Naive thymus-derived CD8-positive, alpha-beta T cell (primary cell): ENCODE measurements around the gene APOC1. TPM values are rescaled to one million over a fixed set of nuclear protein-coding genes. Genes with fewer than 3 reads are reported as not detected.
"Not testable (repeated sequence)": the region's sequence is repeated elsewhere in the genome, so short reads cannot be mapped to it uniquely, and the experiment has no call there.

Experiments
- ATAC-seq, 2 donors: fragments of 150-1000 bp; cut with Tn5 transposase in 1 of 2; sonication (Bioruptor Pico), chemical (Tn5 transposase) in 1 of 2; 1 replicate in 1 of 2; 2 replicates in 1 of 2; pipeline ENCODE4 v1.10.0; 2021; ENCODE audit warnings: mild to moderate bottlenecking in 2 of 2, moderate library complexity in 2 of 2
- POLR2A ChIA-PET: fragments of 350-600 bp; sonication (Branson Sonifier 250); formaldehyde crosslinking; loops from one replicate; lab custom pipeline; 2021; ENCODE audit warnings: antibody characterized with exemption; lab: Charles Lee
- DNase-seq, 10 donors: peaks; one replicate each; pipeline versions ENCODE4 v3.0.0 to v3.0.0-alpha.2; 2020 to 2022
- H3K27ac Mint-ChIP-seq, 10 donors: one replicate each; pipeline ENCODE4 v1.8.0; 2020 to 2022; ENCODE audit warnings: mild to moderate bottlenecking in 10 of 10, mixed read lengths in 10 of 10, moderate library complexity in 4 of 10, inconsistent platforms in 1 of 10
- H3K27me3 Mint-ChIP-seq, 5 donors: one replicate each; pipeline ENCODE4 v1.8.0; 2021 to 2022; ENCODE audit warnings: mixed read lengths in 5 of 5
- H3K36me3 Mint-ChIP-seq, 3 donors: one replicate each; pipeline ENCODE4 v1.8.0; 2020 to 2022; ENCODE audit warnings: mixed read lengths in 3 of 3, mild to moderate bottlenecking in 2 of 3, inconsistent platforms in 1 of 3
- H3K4me1 Mint-ChIP-seq, 4 donors: one replicate each; pipeline ENCODE4 v1.8.0; 2021 to 2022; ENCODE audit warnings: mixed read lengths in 4 of 4
- H3K4me3 Mint-ChIP-seq, 10 donors: one replicate each; pipeline ENCODE4 v1.8.0; 2020 to 2022; ENCODE audit warnings: mild to moderate bottlenecking in 10 of 10, mixed read lengths in 10 of 10, moderate library complexity in 6 of 10, inconsistent platforms in 1 of 10
- H3K9me3 Mint-ChIP-seq, 9 donors: one replicate each; pipeline ENCODE4 v1.8.0; 2020 to 2022; ENCODE audit warnings: mixed read lengths in 9 of 9, mild to moderate bottlenecking in 3 of 9, inconsistent platforms in 1 of 9, moderate library complexity in 1 of 9
- polyA plus RNA-seq, 3 donors: library from polyadenylated mRNA; unstranded; fragments of 300-500 nt; fragmentation: Illumina TruSeq; gene quantifications; one replicate each; pipeline ENCODE4 v1.2.3, GENCODE V29; 2021
- total RNA-seq, 8 experiments: library from RNA in 2 of 8; stranded (reverse) in 2 of 8; gene quantifications; one replicate each; pipeline ENCODE4 v1.2.3 and lab custom pipeline; 2021 to 2026

Gene APOC1
- total and polyA plus RNA-seq, 5 experiments from 2014 or later = 1.4 TPM; not detected in 4

GRCh38 chr19:44879309-44880065 lies 34.9 kb upstream of the APOC1 start:
- peaks cover 0 to 3% (median 0%) of the 10 kb centered on the region in 5 donors for H3K27me3 Mint-ChIP-seq
- POLR2A ChIA-PET = no interaction called here

GRCh38 chr19:44882063-44882462 lies 32.3 kb upstream of the APOC1 start:
- Mint-ChIP-seq H3K27ac (peak overlapping the region in 1 of 10 donors; percentile 77), H3K27me3 (peaks cover 0 to 3% (median 0%) of the 10 kb centered on the region in 5 donors), H3K9me3 (no peaks in the 10 kb centered on the region), H3K4me1 (peaks cover 3 to 5% (median 4%) of the 10 kb centered on the region in 4 donors), H3K4me3 (no peak overlapping the region), H3K36me3 (no peaks in the 10 kb centered on the region)
- POLR2A ChIA-PET = no interaction called here
- DNase-seq = no peak
- no peak for ATAC-seq

More at GRCh38 chr19:44879309-44880065, 34.9 kb upstream of the APOC1 start:
- no peak for DNase-seq
- ATAC-seq = no peak
- no peak overlapping the region for H3K27ac Mint-ChIP-seq
- no peaks in the 10 kb centered on the region for H3K9me3 Mint-ChIP-seq
- H3K36me3 Mint-ChIP-seq = no peaks in the 10 kb centered on the region
- H3K4me3 Mint-ChIP-seq = no peak overlapping the region
- H3K4me1 Mint-ChIP-seq = peaks cover 9 to 16% (median 12%) of the 10 kb centered on the region in 4 donors

- H3K4me1 Mint-ChIP-seq, DNase-seq, H3K4me3 Mint-ChIP-seq, ATAC-seq, H3K9me3 Mint-ChIP-seq, H3K36me3 Mint-ChIP-seq, H3K27ac Mint-ChIP-seq, POLR2A ChIA-PET, H3K27me3 Mint-ChIP-seq: not testable (repeated sequence)
These were observed 31.6 kb upstream of the APOC1 start for GRCh38 chr19:44882619-44883397.

GRCh38 chr19:44883922-44884321 lies 30.5 kb upstream of the APOC1 start:
- Mint-ChIP-seq H3K4me3 (no peak overlapping the region), H3K4me1 (peaks cover 0 to 3% (median under 1%) of the 10 kb centered on the region in 4 donors), H3K36me3 (no peaks in the 10 kb centered on the region), H3K27ac (no peak overlapping the region), H3K9me3 (no peaks in the 10 kb centered on the region), H3K27me3 (peaks cover 0 to 3% (median 0%) of the 10 kb centered on the region in 5 donors)
- POLR2A ChIA-PET = no interaction called here
- ATAC-seq (no peak), DNase-seq (no peak)

GRCh38 chr19:44884566-44884965 lies 29.8 kb upstream of the APOC1 start:
- Mint-ChIP-seq H3K4me3 (no peak overlapping the region), H3K27me3 (peaks cover 0 to 3% (median 0%) of the 10 kb centered on the region in 5 donors), H3K9me3 (no peaks in the 10 kb centered on the region), H3K27ac (peak overlapping the region in 2 of 10 donors; percentile 14 to 38), H3K4me1 (peaks cover 3 to 7% (median 5%) of the 10 kb centered on the region in 4 donors), H3K36me3 (no peaks in the 10 kb centered on the region)
- POLR2A ChIA-PET = no interaction called here
- ATAC-seq (no peak), DNase-seq (no peak)

GRCh38 chr19:44886141-44886540 lies 28.3 kb upstream of the APOC1 start:
- ATAC-seq (no peak), DNase-seq (no peak)
- Mint-ChIP-seq H3K9me3 (no peaks in the 10 kb centered on the region), H3K27me3 (no peaks in the 10 kb centered on the region), H3K36me3 (peaks cover 0 to 2% (median 0%) of the 10 kb centered on the region in 3 donors), H3K27ac (peak overlapping the region in 1 of 10 donors; percentile 67), H3K4me1 (peaks cover 9 to 14% (median 13%) of the 10 kb centered on the region in 4 donors), H3K4me3 (no peak overlapping the region)
- POLR2A ChIA-PET = no interaction called here

- Mint-ChIP-seq H3K36me3 (peaks cover 0 to 4% (median 0%) of the 10 kb centered on the region in 3 donors), H3K4me3 (peak overlapping the region in 1 of 10 donors; percentile 11), H3K27me3 (no peaks in the 10 kb centered on the region), H3K4me1 (peaks cover 16 to 27% (median 24%) of the 10 kb centered on the region in 4 donors), H3K9me3 (no peaks in the 10 kb centered on the region), H3K27ac (peak overlapping the region in 2 of 10 donors; percentile 31 to 53)
- ATAC-seq (no peak), DNase-seq (no peak)
- POLR2A ChIA-PET = interaction anchor here (0.6 kb wide), 1 partner anchor 1278 kb away, joined by 3 read pairs; no protein-coding TSS in a partner anchor
These were observed 26.8 kb upstream of the APOC1 start for GRCh38 chr19:44887648-44888047.

GRCh38 chr19:44888335-44888734 lies 26.1 kb upstream of the APOC1 start:
- H3K4me1 Mint-ChIP-seq = peaks cover 19 to 34% (median 30%) of the 10 kb centered on the region in 4 donors
- H3K36me3 Mint-ChIP-seq, H3K9me3 Mint-ChIP-seq, DNase-seq, POLR2A ChIA-PET, ATAC-seq, H3K27me3 Mint-ChIP-seq, H3K27ac Mint-ChIP-seq: not testable (repeated sequence)
- H3K4me3 Mint-ChIP-seq = peak overlapping the region in 3 of 10 donors; percentile 30 to 69 (median 45)

GRCh38 chr19:44889830-44890365 lies 24.5 kb upstream of the APOC1 start:
- DNase-seq = no peak
- POLR2A ChIA-PET = interaction anchor here (0.6 to 1.7 kb wide), 5 partner anchors 8 to 263 kb away, joined by 3 to 10 read pairs (median 4); partner anchors contain the start of genes APOE and CLPTM1

GRCh38 chr19:44890366-44891015 lies 23.9 kb upstream of the APOC1 start:
- peak; percentile 82 to 84 for ATAC-seq
- Mint-ChIP-seq H3K36me3 (peaks cover 0 to 30% (median 9%) of the 10 kb centered on the region in 3 donors), H3K27ac (peak overlapping the region; percentile 86 to 97 (median 96)), H3K4me1 (peaks cover 22 to 42% (median 32%) of the 10 kb centered on the region in 4 donors), H3K9me3 (no peaks in the 10 kb centered on the region), H3K4me3 (peak overlapping the region; percentile 80 to 93 (median 90)), H3K27me3 (no peaks in the 10 kb centered on the region)
- peak in 8 of 10 donors; percentile 98 to 100 (median 100) for DNase-seq
- POLR2A ChIA-PET = interaction anchor here (0.6 to 1.7 kb wide), 6 partner anchors 8 to 263 kb away, joined by 3 to 10 read pairs (median 4); partner anchors contain the start of genes APOE and CLPTM1

More at GRCh38 chr19:44889830-44890365, 24.5 kb upstream of the APOC1 start:
- Mint-ChIP-seq H3K27me3 (no peaks in the 10 kb centered on the region), H3K9me3 (no peaks in the 10 kb centered on the region), H3K4me3 (peak overlapping the region; percentile 80 to 93 (median 90)), H3K36me3 (peaks cover 0 to 25% (median 6%) of the 10 kb centered on the region in 3 donors), H3K4me1 (peaks cover 20 to 38% (median 30%) of the 10 kb centered on the region in 4 donors), H3K27ac (peak overlapping the region; percentile 86 to 97 (median 96))
- no peak for ATAC-seq

- POLR2A ChIA-PET = interaction anchor here (0.7 to 1.7 kb wide), 5 partner anchors 10 to 262 kb away, joined by 3 to 10 read pairs (median 4); partner anchors contain the start of genes APOE and CLPTM1
- Mint-ChIP-seq H3K4me1 (peaks cover 26 to 42% (median 34%) of the 10 kb centered on the region in 4 donors), H3K9me3 (no peaks in the 10 kb centered on the region), H3K27ac (peak within 1 kb of the TSS; percentile 86 to 97 (median 96)), H3K36me3 (peaks cover 0 to 38% (median 12%) of the 10 kb centered on the region in 3 donors), H3K4me3 (peak within 1 kb of the TSS; percentile 82 to 93 (median 91)), H3K27me3 (no peaks in the 10 kb centered on the region)
- DNase-seq (peak in 2 of 10 donors; percentile 99), ATAC-seq (no peak)
These were observed 23.2 kb upstream of the APOC1 start, which contains the start of gene TOMM40 for GRCh38 chr19:44891016-44891882. Gene TOMM40 (plus strand): TSS chr19:44891254. CDS start chr19:44891416, 162 bp downstream.
